ENCODE data around the gene TM9SF4.

- no peak for TF ChIP-seq EZH2 (IDR thresholded peaks at IDR 0.05; ENCODE audit: insufficient read depth, poor library complexity, severe bottlenecking)
- TF ChIP-seq EZH2phosphoT487 (IDR thresholded peaks at IDR 0.05; ENCODE audit: insufficient read depth, low read depth) = no peak
Observed at GRCh38 chr20:32080783-32081182, 28.7 kb upstream of the TM9SF4 start.
